VCaP (cell line): Measurements from ENCODE around the gene POMGNT1.

Experiments used
- H3K27ac ChIP-seq: fragments of 450-650 bp; 2 replicates; pipeline ENCODE4 v1.5.1; 2017
- CTCF ChIP-seq: fragments of 450-650 bp; conservative IDR thresholded peaks from 2 replicates; pipeline ENCODE4 v1.5.1; 2017; ENCODE audit warnings: mild to moderate bottlenecking, moderate library complexity

The POMGNT1 gene

DNA sequence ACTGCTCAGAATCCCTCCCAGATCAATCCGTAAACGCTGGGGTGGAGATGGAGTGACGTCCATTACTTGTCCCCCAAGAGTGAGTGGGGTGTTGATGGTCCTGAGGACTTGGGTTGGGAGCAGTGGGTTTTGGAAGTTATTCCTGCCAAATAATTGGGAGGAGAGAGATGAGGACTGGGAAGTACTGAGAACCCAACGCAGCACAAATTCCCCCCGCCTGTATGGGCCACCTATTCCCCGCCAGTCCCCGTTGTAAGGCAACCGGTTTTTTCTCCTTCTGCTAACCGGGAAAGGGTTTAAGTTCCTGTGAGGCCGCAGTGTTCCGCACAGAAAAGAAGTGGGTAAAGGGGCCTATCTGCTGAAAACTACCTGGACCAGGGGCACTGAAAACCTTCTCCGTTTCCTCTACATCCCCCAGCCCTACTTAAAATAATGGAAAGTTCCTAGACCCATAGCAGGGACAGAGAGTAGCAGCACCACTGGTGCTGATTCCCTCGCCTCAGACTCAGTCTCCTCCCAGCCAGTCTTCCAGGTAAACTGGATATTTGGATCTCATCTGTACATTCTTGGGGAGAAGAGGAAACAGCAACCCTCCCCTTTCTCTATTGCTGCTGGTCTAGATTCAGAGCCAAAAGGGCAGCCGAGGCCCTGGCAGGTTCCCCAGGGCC is 5.6 kb upstream of the POMGNT1 start:
- H3K27ac ChIP-seq: no peak overlapping the region
- no peak for TF ChIP-seq CTCF

- TF ChIP-seq CTCF: no peak
- peak overlapping the region; percentile 85 for H3K27ac ChIP-seq
Measured at GRCh38 chr1:46199233-46199749, 1.1 kb upstream of the POMGNT1 start.

- TF ChIP-seq CTCF: no peak
- peak overlapping the region; percentile 85 for H3K27ac ChIP-seq
Measured at GRCh38 chr1:46197560-46197963, 672 bp downstream of the POMGNT1 start.

GRCh38 chr1:46196609-46197008 is 1.6 kb downstream of the POMGNT1 start:
- no peak for TF ChIP-seq CTCF
- H3K27ac ChIP-seq: no peak overlapping the region; the same call in 1 of the 2 replicates

DNA sequence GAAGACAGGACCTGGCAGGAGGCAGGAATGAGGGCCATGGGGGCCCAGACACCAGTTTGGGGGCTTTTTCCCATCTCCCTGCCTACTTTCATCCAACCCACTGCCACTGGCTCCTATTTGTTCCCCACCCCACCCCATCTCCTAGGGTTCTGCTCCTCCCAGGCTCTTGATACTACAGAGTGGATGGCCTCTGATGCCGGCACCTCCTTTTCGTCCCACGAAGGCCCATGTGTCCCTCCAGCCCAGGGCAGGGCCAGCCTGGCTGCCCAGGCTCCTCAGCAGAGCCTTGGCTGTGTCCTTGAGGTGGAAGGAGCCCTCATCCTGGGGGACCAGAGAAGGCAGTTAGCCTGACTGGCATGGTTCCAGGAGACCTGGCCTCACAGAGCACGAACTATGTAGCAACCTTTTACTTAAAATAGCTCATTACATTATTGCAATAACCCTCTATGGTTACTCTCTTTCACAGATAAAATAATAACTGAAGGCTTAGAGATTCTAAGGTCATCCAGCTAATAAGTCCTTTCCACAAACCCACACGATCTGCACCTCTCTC is 3.5 kb downstream of the POMGNT1 start:
- TF ChIP-seq CTCF: no peak
- no peak overlapping the region for H3K27ac ChIP-seq

GRCh38 chr1:46193984-46194570 is 4.2 kb downstream of the POMGNT1 start:
- no peak overlapping the region for H3K27ac ChIP-seq
- no peak for TF ChIP-seq CTCF

- TF ChIP-seq CTCF: no peak
- no peak overlapping the region for H3K27ac ChIP-seq
Measured at GRCh38 chr1:46193285-46193684, 4.9 kb downstream of the POMGNT1 start.
